GM18508 (cell line): ENCODE data around the gene SST.
"Not testable (repeated sequence)": the region's sequence is repeated elsewhere in the genome, so short reads cannot be mapped to it uniquely, and the experiment has no call there.

Experiments used
- ATAC-seq: cut with Tn5 transposase; IDR thresholded peaks from one replicate; pipeline ENCODE4 v1.9.1; 2021; ENCODE audit warnings: moderate number of reproducible peaks; ENCODE audit not compliant: insufficient read depth, unreplicated experiment

The SST gene

DNA sequence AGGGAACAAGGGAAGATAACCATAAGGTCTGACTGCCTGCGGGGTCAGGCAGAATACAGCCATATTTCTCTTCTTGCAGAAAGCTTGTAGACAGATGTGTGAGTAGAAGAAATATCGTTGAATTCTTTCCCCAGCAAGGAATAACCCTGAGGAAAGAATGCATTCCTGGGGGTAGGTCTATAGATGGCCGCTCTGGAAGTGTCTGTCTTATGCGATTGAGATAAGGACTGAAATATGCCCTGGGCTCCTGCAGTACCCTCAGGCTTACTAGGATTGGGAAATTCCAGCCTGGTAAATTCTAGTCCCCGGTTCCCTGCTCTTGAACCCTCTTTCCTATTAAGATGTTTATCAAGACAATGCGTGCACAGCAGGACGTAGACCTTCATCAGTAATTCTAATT lies 15.8 kb upstream of the SST start:
- ATAC-seq: no peak

DNA sequence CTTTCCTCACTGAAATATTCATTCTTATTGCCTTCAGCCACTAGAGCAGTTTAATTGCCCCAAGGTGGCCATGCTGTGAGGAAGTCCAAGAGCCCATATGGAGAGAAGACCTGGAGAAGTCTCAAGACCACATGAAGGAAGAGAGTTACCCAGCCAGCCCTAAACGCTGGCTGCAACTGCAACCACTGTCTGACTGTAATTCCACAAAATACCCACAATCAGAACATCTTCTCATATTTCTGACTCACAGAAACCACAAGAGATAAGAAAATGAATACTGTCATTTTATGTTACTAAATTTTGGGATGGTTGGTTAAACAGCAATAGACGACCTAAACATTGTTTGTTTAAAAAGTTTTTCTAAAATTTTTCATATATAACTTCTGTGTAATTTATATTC lies 14.7 kb upstream of the SST start:
- no peak for ATAC-seq

DNA sequence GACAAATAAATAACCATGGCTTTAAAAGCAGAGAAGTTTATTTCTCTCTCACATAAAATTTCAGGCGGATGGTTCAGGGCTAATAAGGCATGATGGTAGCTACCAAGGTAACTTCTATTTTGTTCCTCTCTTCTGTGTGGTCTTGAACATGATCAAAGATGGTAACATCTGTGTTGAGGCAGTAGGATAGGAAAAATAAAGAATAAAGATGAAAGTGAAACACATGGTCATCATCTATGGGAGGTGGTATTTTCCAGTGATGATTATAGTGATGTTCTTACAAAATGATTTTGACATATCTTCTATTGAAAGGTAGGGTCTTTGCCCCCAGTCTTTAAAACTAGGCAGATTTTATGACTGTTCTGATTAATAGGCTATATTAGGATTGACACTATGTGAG lies 14.2 kb upstream of the SST start:
- ATAC-seq: no peak

DNA sequence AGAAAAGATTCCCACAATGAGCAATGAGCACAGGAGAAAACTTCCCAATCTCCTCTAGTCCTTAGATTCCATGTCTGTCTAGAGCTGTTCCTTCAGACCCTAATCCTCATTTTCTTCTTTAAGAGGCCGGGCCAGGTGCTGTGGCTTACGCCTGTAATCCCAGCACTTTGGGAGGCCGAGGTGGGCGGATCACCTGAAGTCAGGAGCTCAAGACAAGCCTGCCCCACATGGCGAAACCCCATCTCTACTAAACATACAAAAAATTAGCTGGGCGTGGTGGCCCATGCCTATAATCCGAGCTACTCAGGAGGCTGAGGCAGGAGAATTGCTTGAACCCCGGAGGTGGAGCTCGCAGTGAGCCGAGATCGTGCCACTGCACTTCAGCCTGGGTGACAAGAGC lies 11.6 kb upstream of the SST start:
- ATAC-seq: not testable (repeated sequence)

DNA sequence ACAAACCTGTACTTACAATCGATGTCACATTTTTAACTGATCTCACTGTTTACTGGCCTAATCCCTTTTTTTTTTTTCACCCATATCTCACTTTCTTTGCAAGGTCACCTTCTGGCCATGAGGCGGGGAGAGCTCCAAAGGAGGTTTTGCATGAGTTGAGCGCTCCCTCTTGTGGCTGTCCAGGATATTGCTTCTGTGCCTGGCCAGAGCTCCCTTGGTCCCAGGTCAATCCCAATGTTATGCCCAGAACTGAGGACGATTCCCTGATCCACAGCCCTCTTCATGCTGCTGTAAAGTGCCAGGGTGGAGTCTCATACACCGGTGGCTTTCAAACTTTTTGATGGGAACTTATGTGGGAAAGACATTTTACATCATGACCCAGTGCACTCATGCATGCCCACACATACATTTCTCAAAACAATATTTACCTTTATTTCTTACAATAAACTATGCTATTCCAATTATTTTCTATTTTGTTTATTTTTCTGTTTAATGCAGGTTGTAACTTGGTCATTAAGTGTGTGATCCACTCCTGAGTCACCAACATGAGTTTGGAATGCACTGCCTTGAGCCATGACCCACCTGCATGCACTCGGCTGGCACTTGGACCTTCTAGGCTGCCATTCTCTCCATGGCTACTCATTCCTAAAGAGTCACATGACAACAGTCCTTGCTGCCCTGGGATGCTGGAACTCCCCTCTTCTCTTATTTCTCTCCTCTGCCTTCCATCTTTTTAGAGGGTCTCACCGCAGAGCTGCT lies 9.6 kb upstream of the SST start:
- ATAC-seq: no peak

DNA sequence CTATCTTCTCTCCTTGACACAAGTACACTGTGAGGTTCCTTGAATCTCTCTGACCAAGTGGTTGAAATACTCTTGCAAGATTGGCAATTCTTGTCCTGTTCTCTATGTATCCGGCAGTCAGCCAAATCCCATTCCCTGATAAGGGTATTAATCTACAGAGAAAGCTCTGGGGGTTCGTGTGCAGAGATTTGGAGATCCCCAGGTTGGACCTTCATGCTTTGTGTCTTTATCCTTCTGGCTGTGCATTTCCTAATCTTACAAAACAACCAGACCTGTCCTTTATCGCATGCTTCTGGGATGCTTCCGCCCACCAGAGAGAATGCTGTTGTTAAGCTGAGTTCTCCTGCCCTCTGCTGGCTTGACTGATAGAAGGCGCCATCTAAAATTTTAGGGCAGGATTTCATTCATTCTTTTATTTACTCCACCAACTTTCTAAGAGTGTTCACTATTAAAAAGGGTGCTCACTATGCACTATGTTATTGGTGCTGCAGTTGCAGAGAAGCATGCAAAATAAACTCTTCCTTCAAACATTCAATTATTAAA lies 8.6 kb upstream of the SST start:
- ATAC-seq: no peak

DNA sequence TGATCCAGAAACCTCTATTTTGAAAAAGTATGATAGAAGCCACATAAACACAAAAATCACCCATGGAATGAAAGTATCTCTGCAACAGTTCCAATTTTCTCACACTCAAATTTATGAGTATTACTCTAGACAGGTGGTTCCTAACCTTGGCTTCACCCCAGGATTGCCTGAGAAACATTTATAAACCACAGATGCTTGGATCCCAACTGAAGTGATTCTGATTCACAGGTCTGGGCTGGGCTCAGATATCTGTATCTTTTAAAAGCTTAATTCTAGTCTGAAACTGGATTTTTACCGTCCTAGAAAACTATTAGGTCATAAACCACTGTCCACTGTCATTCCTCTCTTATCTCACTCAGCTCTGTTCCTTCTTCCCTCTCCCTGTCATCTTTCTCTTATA lies 7.4 kb upstream of the SST start:
- ATAC-seq: no peak

DNA sequence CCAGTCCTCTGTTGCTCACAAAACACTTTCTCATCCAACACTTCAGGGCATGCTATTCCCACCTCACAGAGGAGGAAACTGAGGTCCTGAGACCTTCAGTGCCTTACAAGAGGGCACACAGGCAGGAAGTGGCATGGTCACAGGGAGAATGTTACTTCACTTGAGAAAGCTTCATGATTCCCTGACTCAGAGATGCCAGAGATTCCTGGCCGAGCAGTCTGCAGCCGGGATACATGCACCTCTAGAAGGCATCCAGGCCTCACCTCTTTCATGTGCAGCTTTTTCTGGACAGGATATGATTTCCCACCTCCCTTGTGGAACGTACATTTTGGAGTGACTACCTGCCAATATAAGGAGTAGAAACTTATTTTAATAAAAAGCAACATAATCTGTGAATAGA lies 2.8 kb upstream of the SST start:
- no peak for ATAC-seq

DNA sequence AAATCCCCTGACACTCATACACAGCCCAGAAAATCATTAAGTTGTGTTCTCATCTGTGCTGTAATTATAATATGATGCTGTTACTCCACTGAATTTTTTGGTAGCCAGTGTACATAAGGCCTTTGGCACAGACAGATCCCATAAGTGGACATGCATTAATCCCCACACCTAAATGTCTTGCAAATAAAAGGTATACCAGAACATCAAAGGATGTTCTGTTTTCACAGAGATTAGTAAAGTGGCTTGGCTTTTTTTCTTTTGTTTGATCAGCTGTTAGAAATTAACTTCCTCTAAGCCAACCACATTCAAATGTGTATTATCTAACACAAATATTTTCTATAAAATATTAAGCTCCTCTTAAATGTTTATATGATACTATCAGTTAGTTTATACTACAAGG lies 2.7 kb downstream of the SST start:
- ATAC-seq: no peak

DNA sequence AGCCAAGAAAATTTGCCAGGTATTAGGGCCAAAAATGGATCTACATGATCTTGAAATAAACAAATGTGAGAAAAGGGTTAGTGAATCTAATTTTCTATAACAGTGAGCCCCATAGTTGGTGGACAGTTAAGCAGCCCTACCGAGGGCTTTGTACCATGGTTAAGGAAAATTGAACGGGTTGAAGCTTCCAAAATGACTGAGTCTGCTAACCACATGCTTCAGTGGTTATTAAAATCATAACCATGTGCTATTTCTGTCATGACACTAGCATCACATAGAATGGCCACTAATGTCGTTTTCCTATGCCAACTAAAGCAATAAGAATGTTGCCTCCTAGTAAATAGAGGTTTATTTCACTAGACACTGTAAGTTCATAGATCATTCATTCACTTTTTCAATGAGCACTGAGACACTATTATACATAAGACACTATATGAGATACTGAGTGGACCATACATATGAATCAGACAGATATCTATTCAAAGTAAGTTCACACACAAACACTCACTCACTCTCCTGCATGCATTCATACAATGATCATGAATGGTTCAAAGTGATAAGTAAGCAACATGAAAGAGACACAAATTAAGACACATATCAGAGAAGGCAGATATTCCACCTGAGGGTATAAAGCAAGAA lies 4.3 kb downstream of the SST start:
- no peak for ATAC-seq

DNA sequence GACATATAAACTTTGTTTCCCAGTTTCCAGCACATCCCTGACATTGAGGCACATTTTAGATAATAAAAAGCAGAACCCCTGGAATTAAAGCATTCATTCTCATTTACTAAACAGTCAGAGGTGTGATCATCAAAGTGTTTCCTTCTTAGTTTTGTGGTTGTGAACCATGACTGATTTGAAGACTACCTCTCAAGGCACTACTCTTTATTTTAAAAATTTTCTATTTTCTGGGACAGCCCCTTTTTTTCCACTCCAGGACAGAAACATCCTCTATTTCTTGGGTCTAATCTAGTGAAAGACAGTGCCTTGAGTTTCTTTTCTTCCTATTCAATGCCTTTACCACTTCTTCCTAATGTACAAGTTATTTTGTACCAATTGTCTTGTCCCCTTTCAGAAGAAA lies 5.2 kb downstream of the SST start:
- ATAC-seq: no peak

DNA sequence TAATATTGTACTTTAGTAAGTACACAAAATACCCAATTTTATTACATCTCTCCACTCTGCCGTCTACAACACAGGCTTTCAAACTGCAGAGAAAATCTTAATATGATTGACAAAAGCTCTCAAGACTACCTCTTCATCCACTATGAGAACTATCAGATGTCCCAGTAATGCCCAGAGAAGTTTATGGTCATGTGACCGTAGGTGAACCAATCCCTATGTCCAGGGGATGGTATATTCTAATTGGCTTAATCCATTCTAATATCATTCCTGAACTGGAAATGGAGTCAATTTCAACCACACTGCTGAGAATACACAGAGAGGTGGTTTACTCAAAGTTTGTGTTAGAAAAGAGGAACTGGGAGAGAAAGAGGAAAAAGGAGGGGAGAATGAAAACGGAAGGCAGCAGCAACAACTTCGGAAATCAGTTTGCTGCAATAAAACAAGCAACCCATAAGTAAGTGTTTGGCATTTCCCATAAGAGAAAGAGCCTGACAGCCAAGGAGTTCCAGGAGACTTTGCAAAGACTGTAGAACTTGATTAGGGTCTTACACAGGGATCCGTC lies 7.3 kb downstream of the SST start:
- no peak for ATAC-seq

DNA sequence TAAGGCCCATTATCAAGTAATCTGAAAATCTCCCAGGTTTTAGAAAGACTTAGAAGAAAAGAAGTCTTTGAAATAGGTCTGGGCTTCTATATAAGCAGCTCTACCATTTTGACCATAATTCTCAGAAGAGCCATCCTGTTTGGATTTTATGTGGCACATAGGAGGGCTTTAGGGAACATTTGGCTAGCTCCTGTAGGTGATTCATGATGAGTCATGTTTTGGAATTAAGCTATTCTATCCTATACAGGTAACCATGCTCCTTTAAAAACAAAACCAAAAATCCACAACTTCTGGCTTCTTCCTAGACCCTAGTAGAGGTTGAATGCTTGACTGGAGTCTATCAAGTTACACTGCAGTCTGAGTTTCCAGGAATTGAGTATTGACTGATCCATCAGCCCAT lies 8.9 kb downstream of the SST start:
- ATAC-seq: no peak

DNA sequence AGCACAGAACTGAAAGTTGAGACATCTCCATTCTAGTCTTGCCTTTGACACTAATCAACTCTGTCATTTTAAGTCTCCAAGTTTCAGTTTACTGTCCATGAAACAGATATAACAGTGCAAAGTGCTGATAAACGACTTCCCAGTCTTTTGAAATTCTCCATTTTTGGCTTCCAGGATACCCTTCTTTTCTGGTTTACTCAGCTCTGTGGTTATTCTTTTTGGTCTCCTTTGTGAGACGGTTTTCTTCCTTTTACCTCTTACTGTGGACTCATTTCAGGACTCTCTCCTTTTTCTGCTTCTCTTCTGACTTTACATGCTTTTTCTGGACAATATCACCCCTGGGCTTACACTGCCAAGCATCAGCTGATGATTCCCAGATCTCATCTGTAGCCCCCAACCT lies 18.9 kb downstream of the SST start:
- no peak for ATAC-seq

DNA sequence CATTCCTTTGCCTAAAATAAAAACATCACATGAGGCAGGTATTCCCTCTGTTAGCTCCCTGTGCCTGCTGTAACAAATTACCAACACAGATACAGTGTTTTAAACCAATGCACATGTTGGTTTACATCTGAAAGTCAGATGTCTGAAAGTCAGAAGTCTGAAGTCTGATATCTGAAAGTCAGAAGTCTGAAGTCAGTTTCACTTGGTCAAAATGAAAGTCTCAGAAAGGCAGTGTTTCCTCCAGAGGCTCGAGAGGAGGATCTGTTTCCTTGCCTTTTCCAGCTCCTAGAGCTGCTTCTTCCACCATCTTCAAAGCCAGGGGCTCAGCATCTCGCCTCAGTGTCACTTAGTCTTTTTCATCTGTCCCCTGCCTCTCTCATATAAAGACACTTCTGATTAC lies 22.0 kb downstream of the SST start:
- peak; percentile 81 for ATAC-seq

DNA sequence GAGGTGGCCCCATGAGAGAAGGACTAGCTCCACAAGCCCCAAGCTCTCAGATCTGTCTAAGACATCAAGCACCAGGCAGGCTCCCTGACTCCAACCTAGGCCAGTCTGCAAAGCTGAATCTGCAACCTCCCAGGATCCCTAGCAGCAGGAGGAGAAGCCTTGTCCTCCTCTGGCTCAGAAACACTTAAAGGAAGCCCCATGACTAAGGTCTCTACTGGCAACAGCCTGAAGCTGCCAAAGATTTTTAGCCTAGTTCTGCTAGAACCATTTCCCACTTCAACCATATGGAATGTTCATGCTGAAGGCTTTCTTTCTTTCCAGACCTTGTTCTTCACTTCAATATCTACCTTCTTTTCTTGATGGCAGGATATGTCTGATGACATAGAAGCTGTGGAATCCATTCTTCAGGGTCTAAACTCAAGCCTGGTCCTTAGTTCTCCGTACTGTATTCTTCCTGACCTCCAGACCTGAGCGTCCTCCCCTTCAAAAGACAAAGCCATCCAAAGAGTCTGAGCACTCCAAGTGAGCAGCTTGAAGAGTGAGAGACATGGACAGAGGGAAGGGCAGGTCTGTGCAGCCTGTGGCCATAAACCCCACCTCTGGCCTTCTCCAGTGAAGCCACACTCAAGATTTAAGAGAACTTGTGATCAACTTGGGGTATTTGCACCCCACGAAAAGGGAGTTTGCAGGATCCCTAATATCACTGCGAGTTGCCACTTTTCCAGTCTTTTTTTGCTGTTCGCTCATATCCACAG lies 23.1 kb downstream of the SST start:
- no peak for ATAC-seq

DNA sequence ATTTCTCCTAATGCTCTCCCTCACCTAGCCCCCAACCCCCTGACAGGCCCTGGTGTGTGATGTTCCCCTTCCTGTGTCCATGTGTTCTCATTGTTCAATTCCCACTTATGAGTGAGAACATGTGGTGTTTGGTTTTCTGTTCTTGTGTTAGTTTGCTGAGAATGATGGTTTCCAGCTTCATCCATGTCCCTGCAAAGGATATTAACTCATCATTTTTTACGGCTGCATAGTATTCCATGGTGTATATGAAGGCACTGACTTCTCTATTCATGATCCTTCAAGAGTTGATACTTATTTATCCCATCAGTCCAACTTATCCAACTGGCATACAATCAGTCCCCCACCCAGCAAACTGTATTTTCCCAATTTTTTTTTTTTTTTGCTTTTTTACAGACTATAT lies 24.8 kb downstream of the SST start:
- ATAC-seq: not testable (repeated sequence)

DNA sequence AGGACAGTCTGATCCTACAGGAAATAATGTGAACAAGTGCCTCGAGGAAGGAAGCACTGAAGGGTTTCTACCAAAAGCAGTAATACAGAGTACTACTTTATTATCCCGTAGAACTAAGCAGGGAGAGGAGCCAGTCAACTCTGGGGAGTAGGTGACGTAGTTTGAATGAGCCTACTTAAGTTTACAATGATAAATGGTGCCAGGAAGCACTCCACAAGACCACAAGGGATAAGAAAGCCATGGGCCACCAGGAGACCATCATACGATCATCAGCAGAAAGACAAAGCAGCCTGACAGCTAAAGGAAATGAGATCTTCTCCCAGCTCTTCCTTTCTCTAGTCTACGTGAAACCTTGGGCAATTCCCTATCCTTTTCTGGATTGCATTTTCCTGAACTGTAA lies 27.3 kb downstream of the SST start:
- ATAC-seq: no peak

DNA sequence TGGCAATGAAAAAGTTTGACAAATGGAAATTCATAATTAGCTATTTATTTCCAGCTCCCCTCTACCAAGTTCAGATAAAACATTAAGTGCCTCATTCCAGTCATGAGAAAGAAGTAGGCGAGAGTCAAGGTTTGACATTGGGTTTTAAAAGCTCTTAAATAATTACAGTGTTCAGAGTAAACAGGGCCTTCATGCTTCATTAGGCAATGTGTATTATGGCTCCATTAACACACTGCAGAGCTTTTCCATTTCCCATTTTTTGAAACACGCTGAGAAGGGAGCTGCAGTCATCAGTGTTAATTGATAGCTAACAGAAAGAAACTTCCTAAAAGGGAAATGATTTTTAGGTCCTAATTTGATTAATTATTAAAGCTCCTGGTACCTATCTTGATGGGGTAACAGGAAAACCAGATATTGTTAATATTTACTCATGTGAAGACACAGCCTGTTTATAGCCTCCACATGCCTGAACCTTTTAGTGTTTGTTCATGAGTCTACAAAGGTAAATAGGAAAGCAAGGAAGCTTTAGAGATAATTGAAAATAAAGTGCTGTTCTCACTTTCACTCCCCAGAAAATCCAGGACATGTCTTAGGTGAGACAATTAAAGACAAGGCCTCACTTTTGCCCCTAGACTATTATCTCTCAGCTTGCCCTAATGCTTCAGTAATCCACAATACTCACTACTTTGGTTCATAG lies 28.7 kb downstream of the SST start:
- no peak for ATAC-seq

DNA sequence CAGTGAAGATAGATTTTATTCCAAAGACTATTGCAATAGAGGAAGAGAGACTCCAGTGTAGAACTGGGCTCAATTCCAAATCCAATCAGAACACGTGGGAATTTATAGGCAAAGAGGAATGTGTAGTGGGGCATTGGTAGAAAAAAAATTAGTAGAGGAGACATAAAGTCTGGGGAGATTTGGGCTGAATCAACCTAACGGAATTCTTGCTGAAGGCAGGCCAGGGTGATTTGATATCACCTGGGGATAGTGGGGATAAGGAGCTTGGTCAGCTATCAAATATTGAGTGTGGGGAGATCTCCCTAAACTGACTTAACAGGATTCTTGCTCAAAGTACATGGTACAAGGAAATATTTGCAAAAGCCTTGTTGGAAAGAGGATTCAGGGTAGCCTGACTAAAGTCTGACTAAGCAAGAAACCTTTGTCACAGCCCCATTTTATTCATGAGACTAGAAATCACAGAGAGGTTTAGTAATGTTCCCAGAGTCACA lies 29.6 kb downstream of the SST start:
- no peak for ATAC-seq
